ENCODE results near the gene SLCO3A1.

GRCh38 chr15:91855241-91855640 lies 1.7 kb downstream of the SLCO3A1 start:
- TF ChIP-seq POLR2A (IDR thresholded peaks at IDR 0.05; ENCODE audit: low read length) (no peak), GATA1 (IDR thresholded peaks at IDR 0.05; ENCODE audit: low read depth, low read length) (no peak)

All from erythroblast (primary cell).